KOPT-K1 (cell line): ENCODE measurements around the gene GNAO1.

Experiments used
- H3K27ac ChIP-seq: fragments of 200-600 bp; sonication (generic); 2 replicates; pipeline ENCODE4 v1.5.1; 2016; ENCODE audit warnings: antibody characterized with exemption, mild to moderate bottlenecking, low read depth, low read length; ENCODE audit not compliant: poor library complexity, severe bottlenecking
- H3K36me3 ChIP-seq: fragments of 200-600 bp; sonication (generic); 2 replicates; pipeline ENCODE4 v1.5.1; 2017; ENCODE audit warnings: antibody characterized with exemption, mild to moderate bottlenecking, low read length, moderate library complexity; ENCODE audit not compliant: insufficient read depth
- H3K9me3 ChIP-seq: fragments of 200-600 bp; sonication (generic); 2 replicates; pipeline ENCODE4 v1.5.1; 2017; ENCODE audit warnings: antibody characterized with exemption, low read length, mild to moderate bottlenecking; ENCODE audit not compliant: insufficient read depth, poor library complexity, severe bottlenecking

GNAO1 gene

DNA sequence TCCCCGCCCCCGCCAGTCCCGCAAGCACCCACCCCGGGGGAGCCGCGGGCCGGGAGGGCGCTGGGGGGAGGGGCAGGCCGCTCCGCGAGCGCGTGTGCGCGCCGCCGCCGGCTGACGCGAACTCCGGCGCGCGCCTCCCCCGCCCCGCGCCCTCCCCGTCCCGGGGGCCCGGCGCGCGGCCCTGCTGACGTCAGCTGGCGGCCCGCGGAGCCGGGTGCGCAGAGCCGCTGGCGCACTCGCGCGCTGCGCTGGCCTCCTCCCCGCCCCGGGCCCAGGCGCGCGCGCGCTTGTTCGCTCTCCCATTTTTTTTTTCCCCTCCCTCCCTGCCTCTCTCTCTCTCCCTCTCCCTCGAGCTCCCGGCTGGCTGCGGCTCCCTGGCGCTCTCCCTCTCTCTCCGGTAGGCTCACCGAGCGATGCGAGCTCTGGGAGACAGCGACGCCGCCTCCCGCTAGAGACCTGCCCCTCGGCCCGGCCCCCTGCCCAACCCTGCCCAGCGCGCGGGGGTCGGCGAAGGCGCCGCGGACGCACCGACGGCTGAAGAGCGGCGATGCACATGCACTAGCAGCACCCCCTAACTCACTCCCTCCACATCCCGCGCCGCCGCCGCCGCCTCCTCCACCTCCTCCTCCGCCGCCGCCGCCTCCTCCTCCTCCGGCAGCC lies at the start of gene GNAO1:
GNAO1 (plus strand) TSS at position 334 of the 660 bp plus-strand sequence. CDS start 747 bp downstream, outside the sequence.
- no peak within 1 kb of the TSS for H3K27ac ChIP-seq
- no peaks in the 10 kb centered on the region for H3K9me3 ChIP-seq
- no peaks in the 10 kb centered on the region for H3K36me3 ChIP-seq

DNA sequence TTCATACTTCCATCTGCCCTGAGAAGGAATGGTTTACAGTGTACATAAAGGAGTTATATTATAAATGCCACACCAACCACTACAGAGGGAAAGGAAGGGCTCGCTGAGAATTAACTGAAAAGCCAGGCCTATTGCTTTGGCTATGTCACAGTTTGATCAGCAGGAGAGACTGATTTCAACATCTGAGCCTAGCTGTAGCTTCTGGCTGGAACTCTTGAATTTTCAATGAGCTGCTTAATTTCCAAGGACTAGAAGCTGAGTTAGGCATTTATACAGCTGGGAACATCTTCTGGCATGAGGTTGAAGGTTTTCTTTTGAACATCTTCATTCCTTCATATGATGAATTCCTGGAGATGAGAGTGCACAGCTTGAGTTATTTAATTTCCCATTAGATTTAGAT lies 47.6 kb upstream of the GNAO1 start:
- Histone ChIP-seq H3K27ac (no peak overlapping the region), H3K36me3 (no peaks in the 10 kb centered on the region), H3K9me3 (no peaks in the 10 kb centered on the region)

- Histone ChIP-seq H3K27ac (no peak overlapping the region), H3K36me3 (no peaks in the 10 kb centered on the region), H3K9me3 (no peaks in the 10 kb centered on the region)
Measured at GRCh38 chr16:56145369-56145768, 45.9 kb upstream of the GNAO1 start.

GRCh38 chr16:56151621-56152020 lies 39.7 kb upstream of the GNAO1 start:
- no peak overlapping the region for H3K27ac ChIP-seq
- H3K9me3 ChIP-seq, result no peaks in the 10 kb centered on the region
- no peaks in the 10 kb centered on the region for H3K36me3 ChIP-seq

DNA sequence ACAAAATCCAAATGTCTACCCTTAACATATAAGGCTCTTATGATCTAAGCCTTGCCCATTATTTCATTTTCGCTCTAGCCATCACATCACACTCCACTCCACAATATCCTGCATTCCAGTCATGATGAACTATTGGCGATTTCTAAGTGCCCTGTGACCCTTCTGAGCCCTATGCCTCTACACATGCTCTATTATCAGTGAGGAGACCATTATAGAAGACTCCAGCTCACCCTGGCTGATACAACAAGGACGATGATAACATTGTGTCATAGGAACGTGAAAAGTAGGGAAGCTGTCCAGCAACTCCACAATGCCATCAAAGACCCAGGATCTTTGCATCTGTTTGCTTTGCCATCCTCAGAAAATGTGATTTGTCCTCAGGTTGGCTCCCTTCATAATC lies 29.6 kb upstream of the GNAO1 start:
- Histone ChIP-seq H3K27ac (no peak overlapping the region), H3K9me3 (no peaks in the 10 kb centered on the region), H3K36me3 (no peaks in the 10 kb centered on the region)

- Histone ChIP-seq H3K9me3 (no peaks in the 10 kb centered on the region), H3K27ac (no peak overlapping the region), H3K36me3 (no peaks in the 10 kb centered on the region)
Measured at GRCh38 chr16:56163089-56163488, 28.2 kb upstream of the GNAO1 start.

GRCh38 chr16:56163938-56164337 lies 27.4 kb upstream of the GNAO1 start:
- Histone ChIP-seq H3K36me3 (no peaks in the 10 kb centered on the region), H3K27ac (no peak overlapping the region), H3K9me3 (no peaks in the 10 kb centered on the region)

- Histone ChIP-seq H3K9me3 (no peaks in the 10 kb centered on the region), H3K36me3 (no peaks in the 10 kb centered on the region), H3K27ac (no peak overlapping the region)
Measured at GRCh38 chr16:56164636-56165035, 26.7 kb upstream of the GNAO1 start.

GRCh38 chr16:56174411-56174810 lies 16.9 kb upstream of the GNAO1 start:
- H3K36me3 ChIP-seq, result no peaks in the 10 kb centered on the region
- H3K9me3 ChIP-seq, result peaks cover 9% of the 10 kb centered on the region
- H3K27ac ChIP-seq, result no peak overlapping the region

- H3K9me3 ChIP-seq, result peaks cover 10% of the 10 kb centered on the region
- H3K27ac ChIP-seq, result no peak overlapping the region
- H3K36me3 ChIP-seq, result no peaks in the 10 kb centered on the region
Measured at GRCh38 chr16:56181401-56181800, 9.9 kb upstream of the GNAO1 start.

GRCh38 chr16:56183266-56183665 lies 8.0 kb upstream of the GNAO1 start:
- H3K9me3 ChIP-seq, result peaks cover 10% of the 10 kb centered on the region
- no peaks in the 10 kb centered on the region for H3K36me3 ChIP-seq
- H3K27ac ChIP-seq, result no peak overlapping the region

- H3K27ac ChIP-seq, result no peak overlapping the region
- no peaks in the 10 kb centered on the region for H3K9me3 ChIP-seq
- no peaks in the 10 kb centered on the region for H3K36me3 ChIP-seq
Measured at GRCh38 chr16:56190048-56190676, 1.1 kb upstream of the GNAO1 start.

GRCh38 chr16:56190677-56191155 lies 573 bp upstream of the GNAO1 start:
- Histone ChIP-seq H3K9me3 (no peaks in the 10 kb centered on the region), H3K36me3 (no peaks in the 10 kb centered on the region), H3K27ac (no peak overlapping the region)

- Histone ChIP-seq H3K9me3 (no peaks in the 10 kb centered on the region), H3K36me3 (no peaks in the 10 kb centered on the region), H3K27ac (no peak overlapping the region)
Measured at GRCh38 chr16:56191835-56192634, 746 bp downstream of the GNAO1 start.

GRCh38 chr16:56192635-56192945 lies 1.3 kb downstream of the GNAO1 start:
- no peaks in the 10 kb centered on the region for H3K9me3 ChIP-seq
- no peak overlapping the region for H3K27ac ChIP-seq
- H3K36me3 ChIP-seq, result no peaks in the 10 kb centered on the region
